Measurements from ENCODE around the gene TLCD1. TPM values are rescaled to one million over a fixed set of nuclear protein-coding genes. Genes with fewer than 3 reads are reported as not detected.
A peak's percentile ranks its signal among the peaks of the same experiment; 100 is the strongest.

Gene TLCD1
- total RNA-seq, 4 donors from 2014 or later = 0.46 to 0.82 (median 0.75) TPM; not detected in 1

DNA sequence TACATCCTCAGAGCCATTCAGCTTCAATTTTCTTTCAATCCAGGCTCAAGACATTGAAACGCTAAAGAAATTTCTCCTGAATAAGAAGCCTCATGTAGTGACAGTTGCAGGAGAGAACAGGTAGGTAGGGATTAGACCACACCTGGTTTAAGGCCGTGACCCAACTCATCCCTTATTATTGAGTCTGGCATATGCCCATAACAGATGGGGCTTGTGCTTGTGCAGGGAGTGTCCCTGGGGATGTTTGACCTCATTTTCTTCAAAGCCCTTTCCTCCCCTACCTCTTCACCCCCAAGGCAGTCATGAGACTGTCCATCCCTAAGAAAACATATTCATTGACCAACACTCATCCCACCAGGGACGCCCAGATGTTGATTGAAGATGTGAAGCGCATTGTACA, 39.7 kb downstream of the TLCD1 start:
- no peak for ATAC-seq
- Histone ChIP-seq H3K36me3 (peaks cover 29 to 100% of the 10 kb centered on the region in 2 donors), H3K4me3 (no peak overlapping the region), H3K9me3 (no peaks in the 10 kb centered on the region), H3K4me1 (no peaks in the 10 kb centered on the region), H3K27me3 (no peaks in the 10 kb centered on the region), H3K27ac (no peak overlapping the region)
- in situ Hi-C loops (cut with MboI; ENCODE audit: low sequenced_read_pairs in 4 of 4) (no loop called here), intact Hi-C loops (cut with DNase I; ENCODE audit: low total_unique reads) (no loop called here)
- no peak for TF ChIP-seq CTCF (IDR thresholded peaks at IDR 0.05 in 4 of 5, conservative IDR thresholded peaks at IDR 0.05 in 1 of 5)
- no peak for TF ChIP-seq POLR2A (IDR thresholded peaks at IDR 0.05)
- DNase-seq = no peak

DNA sequence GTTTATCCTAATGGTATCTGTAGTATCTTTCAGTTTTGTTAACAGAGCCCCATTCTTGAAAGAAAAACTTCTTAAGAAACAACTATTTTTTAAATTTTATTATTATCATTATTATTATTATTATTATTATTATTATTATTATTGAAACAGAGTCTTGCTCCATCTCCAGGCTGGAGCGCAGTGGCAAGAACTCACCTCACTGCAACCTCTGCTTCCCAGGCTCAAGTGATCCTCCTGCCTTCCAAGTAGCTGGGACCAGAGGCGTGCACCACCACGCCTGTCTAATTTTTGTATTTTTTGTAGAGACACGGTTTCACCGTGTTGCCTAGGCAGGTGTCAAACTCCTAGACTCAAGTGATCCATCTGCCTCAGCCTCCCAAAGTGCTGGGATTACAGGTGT, 40.7 kb downstream of the TLCD1 start:
- Histone ChIP-seq H3K9me3 (no peaks in the 10 kb centered on the region), H3K4me3 (no peak overlapping the region), H3K27ac (peak overlapping the region in 1 of 4 donors; percentile 55), H3K27me3 (no peaks in the 10 kb centered on the region), H3K4me1 (no peaks in the 10 kb centered on the region), H3K36me3 (peaks cover 29 to 100% of the 10 kb centered on the region in 2 donors)
- ATAC-seq (no peak), DNase-seq (no peak)
- intact Hi-C loops (cut with DNase I; ENCODE audit: low total_unique reads) = no loop called here
- TF ChIP-seq POLR2A (IDR thresholded peaks at IDR 0.05) (no peak), CTCF (IDR thresholded peaks at IDR 0.05 in 4 of 5, conservative IDR thresholded peaks at IDR 0.05 in 1 of 5) (no peak)
- in situ Hi-C loops (cut with MboI; ENCODE audit: low sequenced_read_pairs in 4 of 4) = no loop called here

DNA sequence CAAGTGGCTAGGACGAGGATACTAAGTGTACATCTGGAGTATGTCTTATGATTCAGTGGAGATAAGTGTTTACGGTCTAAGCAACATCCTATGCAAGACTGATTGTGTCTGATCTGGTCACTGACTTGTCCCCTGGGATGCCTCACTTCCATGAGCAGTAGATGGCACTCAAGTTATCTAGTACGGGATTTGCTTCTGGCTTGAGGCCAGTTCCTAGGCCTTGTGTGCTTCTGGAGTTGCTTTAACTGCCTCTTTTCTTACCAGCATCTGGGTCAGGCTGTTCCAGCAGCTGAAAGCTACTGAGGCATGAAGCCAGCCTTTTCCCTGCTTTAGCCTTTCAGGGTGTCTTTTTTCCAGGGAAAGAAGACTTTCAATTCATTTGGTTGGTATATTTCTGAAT, 41.1 kb downstream of the TLCD1 start:
- Histone ChIP-seq H3K9me3 (no peaks in the 10 kb centered on the region), H3K27ac (peak overlapping the region in 1 of 4 donors; percentile 55), H3K36me3 (peaks cover 25 to 100% of the 10 kb centered on the region in 2 donors), H3K27me3 (no peaks in the 10 kb centered on the region), H3K4me1 (no peaks in the 10 kb centered on the region), H3K4me3 (no peak overlapping the region)
- ATAC-seq (peak; percentile 94 to 97), DNase-seq (peak; percentile 65 to 67)
- in situ Hi-C loops (cut with MboI; ENCODE audit: low sequenced_read_pairs in 4 of 4) = no loop called here
- no peak for TF ChIP-seq POLR2A (IDR thresholded peaks at IDR 0.05)
- peak in 2 of 5 experiments; percentile 15 to 19 for TF ChIP-seq CTCF (IDR thresholded peaks at IDR 0.05 in 4 of 5, conservative IDR thresholded peaks at IDR 0.05 in 1 of 5)
- intact Hi-C loops (cut with DNase I; ENCODE audit: low total_unique reads) = no loop called here

- H3K27ac ChIP-seq = no peak overlapping the region
- in situ Hi-C loops (cut with MboI; ENCODE audit: low sequenced_read_pairs in 4 of 4) = no loop called here
- H3K9me3 ChIP-seq = no peaks in the 10 kb centered on the region
- intact Hi-C loops (cut with DNase I; ENCODE audit: low total_unique reads) = no loop called here
- H3K4me1 ChIP-seq = no peaks in the 10 kb centered on the region
- no peaks in the 10 kb centered on the region for H3K27me3 ChIP-seq
- DNase-seq (no peak), ATAC-seq (no peak)
- peaks cover 22 to 100% of the 10 kb centered on the region in 2 donors for H3K36me3 ChIP-seq
- no peak overlapping the region for H3K4me3 ChIP-seq
- TF ChIP-seq POLR2A (IDR thresholded peaks at IDR 0.05) (no peak), CTCF (IDR thresholded peaks at IDR 0.05 in 4 of 5, conservative IDR thresholded peaks at IDR 0.05 in 1 of 5) (no peak)
These were observed 43.4 kb downstream of the TLCD1 start for GRCh38 chr17:28682655-28683054.

DNA sequence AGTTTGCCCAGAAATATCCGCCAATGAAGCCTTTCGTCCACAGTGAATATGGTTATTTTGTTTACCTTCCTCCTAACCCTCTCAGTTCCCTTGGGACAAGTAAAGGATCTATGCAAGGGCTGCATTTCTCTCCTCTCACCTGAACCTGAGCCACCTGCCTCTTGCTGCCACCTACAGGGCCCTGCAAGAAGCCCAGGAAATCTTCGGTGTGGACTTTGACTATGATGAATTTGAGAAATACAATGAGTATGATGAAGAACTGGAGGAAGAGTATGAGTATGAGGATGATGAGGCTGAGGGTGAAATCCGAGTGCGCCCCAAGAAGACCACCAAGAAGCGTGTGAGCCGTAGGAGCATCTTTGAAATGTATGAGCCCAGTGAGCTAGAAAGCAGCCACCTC, 50.1 kb downstream of the TLCD1 start:
- Histone ChIP-seq H3K4me3 (no peak overlapping the region), H3K9me3 (no peaks in the 10 kb centered on the region), H3K27ac (no peak overlapping the region), H3K36me3 (peaks cover 12 to 100% of the 10 kb centered on the region in 2 donors), H3K27me3 (no peaks in the 10 kb centered on the region), H3K4me1 (no peaks in the 10 kb centered on the region)
- no peak for DNase-seq
- intact Hi-C loops (cut with DNase I; ENCODE audit: low total_unique reads) (no loop called here), in situ Hi-C loops (cut with MboI; ENCODE audit: low sequenced_read_pairs in 4 of 4) (no loop called here)
- no peak for ATAC-seq
- TF ChIP-seq POLR2A (IDR thresholded peaks at IDR 0.05) = no peak
- TF ChIP-seq CTCF (IDR thresholded peaks at IDR 0.05 in 4 of 5, conservative IDR thresholded peaks at IDR 0.05 in 1 of 5) = no peak

Measured in gastrocnemius medialis (tissue), 4 donors.